HFFc6 (cell line): ENCODE measurements around the gene R3HDM4. TPM values are rescaled to one million over a fixed set of nuclear protein-coding genes. Genes with fewer than 3 reads are reported as not detected.
A peak's percentile ranks its signal among the peaks of the same experiment; 100 is the strongest.

Experiments used
- DNase-seq: peaks from one replicate; pipeline ENCODE4 v3.0.0-alpha.2; 2018
- H3K27ac Mint-ChIP-seq: 2 replicates; pipeline ENCODE4 v1.8.0; 2020; ENCODE audit warnings: mild to moderate bottlenecking, mixed read lengths
- H3K27me3 Mint-ChIP-seq: 2 replicates; pipeline ENCODE4 v1.8.0; 2021; ENCODE audit warnings: mild to moderate bottlenecking, moderate library complexity, mixed read lengths; ENCODE audit not compliant: insufficient read depth
- H3K36me3 Mint-ChIP-seq: 2 replicates; pipeline ENCODE4 v1.8.0; 2021; ENCODE audit warnings: low read depth, mixed read lengths
- H3K4me1 Mint-ChIP-seq: 2 replicates; pipeline ENCODE4 v1.8.0; 2020; ENCODE audit warnings: low read depth, mixed read lengths
- H3K4me3 Mint-ChIP-seq: 2 replicates; pipeline ENCODE4 v1.8.0; 2020; ENCODE audit warnings: mild to moderate bottlenecking, moderate library complexity, mixed read lengths
- H3K9me3 Mint-ChIP-seq: 2 replicates; pipeline ENCODE4 v1.8.0; 2020; ENCODE audit warnings: mild to moderate bottlenecking, mixed read lengths
- total RNA-seq, 6 experiments: library from RNA; stranded (reverse); fragmentation: NEBNext Ultra II Directional; extraction: Animal tissue kit (Norgen Biotek cat#: 25700); gene quantifications; 2 replicates in 1 of 6; 3 replicates in 5 of 6; pipeline ENCODE4 v1.2.3, GENCODE V29; 2021
- TF ChIP-seq, protein P1 (sequence below): fragments of 200-600 bp; sonication (generic); IDR thresholded peaks from 2 replicates; pipeline ENCODE4 v1.5.0; 2021; ENCODE audit warnings: antibody characterized with exemption, mild to moderate bottlenecking

R3HDM4 gene
- total RNA-seq, 6 experiments from 2014 or later = 41.9 to 53.4 (median 45.9) TPM

DNA sequence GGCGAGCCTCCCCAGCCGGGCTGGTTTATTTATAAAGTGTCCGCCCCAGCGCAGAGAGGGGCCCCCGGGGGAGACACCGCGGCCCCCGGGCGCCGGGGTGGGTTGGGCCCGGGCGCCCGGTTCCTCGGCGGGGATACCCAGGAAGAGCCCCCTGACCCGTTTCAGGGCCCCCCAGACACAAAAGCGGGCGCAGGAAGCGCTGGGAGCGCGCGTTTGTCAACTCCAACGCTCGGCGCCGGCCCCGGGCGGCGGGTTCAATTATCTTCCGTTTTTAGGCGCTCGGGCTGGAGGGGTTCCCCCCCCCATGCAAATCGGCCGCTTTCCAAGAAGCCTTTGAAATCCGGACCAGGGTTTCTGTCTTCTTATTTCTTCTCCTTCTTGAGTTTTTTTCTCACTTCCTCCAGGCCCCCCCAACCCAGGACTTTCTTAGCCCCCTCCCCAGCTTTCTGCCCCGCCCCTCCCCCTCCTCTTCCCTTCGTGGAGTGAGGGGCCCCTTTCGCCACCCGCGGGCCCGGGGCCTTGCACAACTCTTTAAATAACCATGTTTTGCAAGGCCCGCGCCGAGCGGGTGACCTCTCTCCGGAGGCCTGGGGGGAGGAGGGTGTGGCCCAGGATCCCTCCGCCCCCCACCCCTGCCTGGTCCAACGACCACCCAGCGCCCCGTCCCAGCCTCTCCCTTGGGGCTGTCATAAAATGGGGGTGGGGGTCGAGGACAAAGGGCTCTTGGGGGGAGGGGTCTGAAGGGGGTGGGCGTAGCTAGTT lies 13.8 kb upstream of the R3HDM4 start:
- Mint-ChIP-seq H3K4me1 (peaks cover 3% of the 10 kb centered on the region; the same call in 1 of the 2 replicates), H3K27me3 (peaks cover 4% of the 10 kb centered on the region), H3K36me3 (peaks cover 2% of the 10 kb centered on the region; the same call in 1 of the 2 replicates), H3K9me3 (no peaks in the 10 kb centered on the region), H3K27ac (peak overlapping the region; percentile 66), H3K4me3 (peak overlapping the region; percentile 87)
- TF ChIP-seq, protein P1, sequence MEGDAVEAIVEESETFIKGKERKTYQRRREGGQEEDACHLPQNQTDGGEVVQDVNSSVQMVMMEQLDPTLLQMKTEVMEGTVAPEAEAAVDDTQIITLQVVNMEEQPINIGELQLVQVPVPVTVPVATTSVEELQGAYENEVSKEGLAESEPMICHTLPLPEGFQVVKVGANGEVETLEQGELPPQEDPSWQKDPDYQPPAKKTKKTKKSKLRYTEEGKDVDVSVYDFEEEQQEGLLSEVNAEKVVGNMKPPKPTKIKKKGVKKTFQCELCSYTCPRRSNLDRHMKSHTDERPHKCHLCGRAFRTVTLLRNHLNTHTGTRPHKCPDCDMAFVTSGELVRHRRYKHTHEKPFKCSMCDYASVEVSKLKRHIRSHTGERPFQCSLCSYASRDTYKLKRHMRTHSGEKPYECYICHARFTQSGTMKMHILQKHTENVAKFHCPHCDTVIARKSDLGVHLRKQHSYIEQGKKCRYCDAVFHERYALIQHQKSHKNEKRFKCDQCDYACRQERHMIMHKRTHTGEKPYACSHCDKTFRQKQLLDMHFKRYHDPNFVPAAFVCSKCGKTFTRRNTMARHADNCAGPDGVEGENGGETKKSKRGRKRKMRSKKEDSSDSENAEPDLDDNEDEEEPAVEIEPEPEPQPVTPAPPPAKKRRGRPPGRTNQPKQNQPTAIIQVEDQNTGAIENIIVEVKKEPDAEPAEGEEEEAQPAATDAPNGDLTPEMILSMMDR = no peak
- no peak for DNase-seq

DNA sequence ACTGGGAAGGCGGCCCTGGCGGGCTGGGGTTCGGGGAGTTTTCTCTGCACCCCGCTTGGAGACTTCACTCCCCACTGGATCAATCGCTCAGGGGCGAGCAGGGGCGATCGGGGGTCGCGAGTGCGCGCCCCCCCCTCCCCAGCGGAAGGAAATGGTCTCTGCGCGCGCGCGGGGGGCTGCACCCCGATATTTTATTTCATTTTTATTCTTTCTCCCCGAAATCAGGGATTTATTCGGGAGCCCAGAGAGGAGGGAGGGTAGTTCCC lies 13.2 kb upstream of the R3HDM4 start:
- peaks cover 6% of the 10 kb centered on the region for H3K27me3 Mint-ChIP-seq
- no peak for DNase-seq
- H3K36me3 Mint-ChIP-seq = no peaks in the 10 kb centered on the region; the same call in 1 of the 2 replicates
- no peak overlapping the region for H3K27ac Mint-ChIP-seq
- peak overlapping the region; percentile 87 for H3K4me3 Mint-ChIP-seq
- no peaks in the 10 kb centered on the region for H3K9me3 Mint-ChIP-seq
- TF ChIP-seq, protein P1 = no peak
- H3K4me1 Mint-ChIP-seq = peaks cover 8% of the 10 kb centered on the region; the same call in 1 of the 2 replicates

DNA sequence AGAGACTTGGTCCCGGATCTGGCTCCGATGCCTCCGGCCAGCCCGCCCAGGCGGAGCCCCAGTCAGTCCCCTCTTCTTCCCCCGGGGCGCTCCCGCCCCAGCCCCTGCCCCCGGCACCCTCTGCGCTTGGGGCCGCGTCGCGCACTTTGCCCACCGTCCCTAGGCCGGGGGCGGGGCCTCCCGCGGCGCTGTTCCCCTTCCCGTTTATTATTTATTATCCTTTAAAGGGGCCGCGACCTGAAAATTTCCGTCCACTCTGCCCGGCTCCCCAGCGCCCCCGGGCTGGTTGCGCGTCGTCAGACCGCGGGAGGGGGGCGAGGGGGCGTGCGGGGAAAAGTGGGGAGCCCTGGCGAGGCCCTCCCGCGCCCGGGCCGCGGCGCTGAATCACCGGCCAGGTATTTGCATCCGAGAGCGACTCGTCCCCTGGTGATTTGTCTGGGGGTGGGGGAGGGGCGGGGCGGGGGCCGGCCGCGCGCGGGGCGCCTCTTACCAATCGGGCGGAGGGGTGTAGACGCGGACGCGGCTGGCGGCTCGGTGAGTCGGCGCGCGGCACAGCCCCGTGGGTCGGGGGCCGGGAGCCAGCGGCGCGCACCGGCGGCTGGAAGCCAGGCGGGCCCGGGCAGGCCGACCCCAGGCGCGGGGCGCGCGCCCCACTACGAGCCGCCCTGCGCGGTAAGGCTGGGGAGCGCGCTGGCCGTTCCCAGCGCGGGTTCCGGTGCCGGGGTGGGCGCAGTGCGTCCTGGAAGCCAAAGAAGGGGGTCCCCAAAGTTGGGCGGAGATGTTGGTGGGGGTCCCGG lies 12.7 kb upstream of the R3HDM4 start, which contains the start of gene ARID3A:
Gene ARID3A, plus strand, starts transcription at position 510 of the 797 bp plus-strand sequence. CDS start 3,494 bp downstream, outside the sequence.
- Mint-ChIP-seq H3K27me3 (peaks cover 11% of the 10 kb centered on the region), H3K4me1 (peaks cover 10% of the 10 kb centered on the region; the same call in 1 of the 2 replicates), H3K9me3 (no peaks in the 10 kb centered on the region), H3K36me3 (no peaks in the 10 kb centered on the region; the same call in 1 of the 2 replicates), H3K4me3 (peak within 1 kb of the TSS; percentile 87), H3K27ac (peak within 1 kb of the TSS; percentile 68)
- TF ChIP-seq, protein P1 = no peak; the same call in 1 of the 2 replicates
- peak; percentile 78 for DNase-seq

DNA sequence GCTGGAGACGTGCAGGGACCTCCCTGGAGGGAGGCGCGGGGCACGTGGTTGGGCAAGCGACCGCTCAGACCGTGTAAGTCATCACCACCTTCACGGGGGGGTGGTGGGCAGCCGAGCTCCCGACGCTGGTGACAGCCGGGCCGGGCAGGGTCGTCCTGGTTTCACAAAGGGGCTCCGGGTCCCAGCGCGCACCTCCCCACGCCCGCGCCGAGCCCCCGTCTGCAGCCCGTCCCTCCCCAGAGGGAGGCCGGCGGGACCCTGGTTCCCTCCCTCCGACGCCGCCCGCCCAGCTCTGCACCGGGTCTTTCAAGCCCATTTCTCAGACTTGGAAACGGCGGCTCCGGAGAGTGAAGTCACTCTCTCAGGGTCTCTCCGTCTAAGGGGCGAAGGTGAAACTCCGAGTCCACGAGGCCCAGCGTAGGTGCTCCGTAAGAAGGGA lies 12.1 kb upstream of the R3HDM4 start:
- Mint-ChIP-seq H3K9me3 (no peaks in the 10 kb centered on the region), H3K27me3 (peaks cover 13% of the 10 kb centered on the region), H3K27ac (peak overlapping the region; percentile 68), H3K36me3 (no peaks in the 10 kb centered on the region; the same call in 1 of the 2 replicates), H3K4me1 (peaks cover 10% of the 10 kb centered on the region; the same call in 1 of the 2 replicates), H3K4me3 (peak overlapping the region; percentile 86)
- TF ChIP-seq, protein P1 = no peak
- peak; percentile 39 for DNase-seq

DNA sequence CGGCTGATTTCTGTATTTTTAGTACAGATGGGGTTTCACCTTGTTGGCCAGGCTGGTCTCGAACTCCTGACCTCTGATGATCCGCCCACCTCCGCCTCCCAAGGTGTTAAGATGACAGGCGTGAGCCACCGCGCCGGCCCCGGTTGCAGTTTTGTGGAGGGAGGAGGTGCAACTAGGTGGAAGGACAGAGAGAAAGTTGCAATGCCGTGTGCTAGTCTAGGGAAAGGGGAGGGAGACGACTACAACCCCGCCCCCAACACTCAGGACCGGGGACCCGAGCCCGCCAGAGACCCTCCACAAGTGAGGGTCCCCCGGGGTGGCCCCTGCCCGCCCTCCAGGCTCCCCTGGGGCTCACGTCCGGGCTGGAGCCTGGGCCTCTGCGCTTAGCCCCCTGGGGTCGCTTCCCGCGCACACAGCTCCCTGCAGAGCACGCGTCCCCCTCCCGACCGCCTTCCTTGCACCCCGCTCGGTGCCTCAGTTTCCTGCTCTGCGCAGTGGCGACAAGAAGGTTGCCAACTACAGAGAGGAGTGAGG lies 11.6 kb upstream of the R3HDM4 start:
- H3K27ac Mint-ChIP-seq = peak overlapping the region; percentile 63; the same call in 1 of the 2 replicates
- H3K9me3 Mint-ChIP-seq = no peaks in the 10 kb centered on the region
- peaks cover 13% of the 10 kb centered on the region for H3K27me3 Mint-ChIP-seq
- peaks cover 10% of the 10 kb centered on the region; the same call in 1 of the 2 replicates for H3K4me1 Mint-ChIP-seq
- H3K4me3 Mint-ChIP-seq = peak overlapping the region; percentile 86
- H3K36me3 Mint-ChIP-seq = no peaks in the 10 kb centered on the region
- no peak for DNase-seq
- TF ChIP-seq, protein P1 = no peak
